ENCODE data around the gene DAW1. TPM values are rescaled to one million over a fixed set of nuclear protein-coding genes. Genes with fewer than 3 reads are reported as not detected.

The DAW1 gene
- total and polyA plus RNA-seq, 2 of the 13 experiments (the other 11 are each of a cell fraction or from before 2014, with no cell fraction given), result not detected

GRCh38 chr2:227884511-227884947 lies 13.1 kb downstream of the DAW1 start (continued):
- TF ChIP-seq BCL3 (CRISPR knock-in tag; IDR thresholded peaks at IDR 0.05), result 0 out of 2 replicates have a peak, but pooled peaks have one; percentile 44
- TF ChIP-seq SALL2 (CRISPR knock-in tag; IDR thresholded peaks at IDR 0.05), result 0 out of 2 replicates have a peak, but pooled peaks have one; percentile 36
- TF ChIP-seq ZNF441 (CRISPR knock-in tag; IDR thresholded peaks at IDR 0.05; ENCODE audit: borderline replicate concordance), result 0 out of 2 replicates have a peak, but pooled peaks have one; percentile 56
- TF ChIP-seq ZNF580 (CRISPR knock-in tag; IDR thresholded peaks at IDR 0.05; ENCODE audit: borderline replicate concordance, low read depth), result peak; percentile 31; the same call in 1 of the 2 replicates
- TF ChIP-seq HOXA3 (CRISPR knock-in tag; IDR thresholded peaks at IDR 0.05), result peak; percentile 37; the same call in 1 of the 2 replicates
- peak; percentile 56; the same call in 1 of the 2 replicates for TF ChIP-seq HMG20A (CRISPR knock-in tag; IDR thresholded peaks at IDR 0.05; ENCODE audit: borderline replicate concordance)
- TF ChIP-seq ZNF275 (CRISPR knock-in tag; IDR thresholded peaks at IDR 0.05; ENCODE audit: borderline replicate concordance), result no peak
- 0 out of 2 replicates have a peak, but pooled peaks have one; percentile 42 for TF ChIP-seq ZFY (CRISPR knock-in tag; IDR thresholded peaks at IDR 0.05)
- TF ChIP-seq ZFP82 (CRISPR knock-in tag; IDR thresholded peaks at IDR 0.05; ENCODE audit: borderline replicate concordance), result no peak
- TF ChIP-seq ZNF619 (CRISPR knock-in tag; IDR thresholded peaks at IDR 0.05), result peak; percentile 75; the same call in 1 of the 2 replicates
- TF ChIP-seq ZBTB4 (CRISPR knock-in tag; IDR thresholded peaks at IDR 0.05; ENCODE audit: borderline replicate concordance), result 0 out of 2 replicates have a peak, but pooled peaks have one; percentile 28
- no peak for TF ChIP-seq HNRNPH1 (optimal IDR thresholded peaks at IDR 0.05; ENCODE audit: low read depth, low read length)
- peak; percentile 49; the same call in 1 of the 2 replicates for TF ChIP-seq RXRB (CRISPR knock-in tag; IDR thresholded peaks at IDR 0.05; ENCODE audit: borderline replicate concordance)
- TF ChIP-seq SOX13 (IDR thresholded peaks at IDR 0.05), result no peak
- TF ChIP-seq SOX13 (CRISPR knock-in tag; conservative IDR thresholded peaks at IDR 0.05 in 1 of 2, IDR thresholded peaks at IDR 0.05 in 1 of 2), result peak in 1 of 2 experiments; percentile 46; a peak in 1 of 4 replicates
- TF ChIP-seq ELF1 (CRISPR knock-in tag; IDR thresholded peaks at IDR 0.05), result peak; percentile 76
- TF ChIP-seq KDM2A (CRISPR knock-in tag; IDR thresholded peaks at IDR 0.05; ENCODE audit: borderline replicate concordance, low read depth), result peak; percentile 76
- 0 out of 2 replicates have a peak, but pooled peaks have one; percentile 65 for TF ChIP-seq ZNF616 (CRISPR knock-in tag; IDR thresholded peaks at IDR 0.05; ENCODE audit: low read depth)
- peak; percentile 72 for TF ChIP-seq ZMYM3 (CRISPR knock-in tag; IDR thresholded peaks at IDR 0.05)
- TF ChIP-seq KLF16 (CRISPR knock-in tag; IDR thresholded peaks at IDR 0.05), result 0 out of 4 replicates have a peak, but pooled peaks of 1 of the 2 experiments have one; percentile 26
- TF ChIP-seq JUND (CRISPR knock-in tag; IDR thresholded peaks at IDR 0.05), result no peak
- TF ChIP-seq PHF8 (CRISPR knock-in tag; IDR thresholded peaks at IDR 0.05), result no peak
- no peak for TF ChIP-seq TMF1 (CRISPR knock-in tag; IDR thresholded peaks at IDR 0.05; ENCODE audit: low read depth)
- TF ChIP-seq SPEN (CRISPR knock-in tag; IDR thresholded peaks at IDR 0.05; ENCODE audit: low read depth), result 0 out of 2 replicates have a peak, but pooled peaks have one; percentile 27
- peak; percentile 41; the same call in 1 of the 2 replicates for TF ChIP-seq YEATS2 (CRISPR knock-in tag; IDR thresholded peaks at IDR 0.05; ENCODE audit: borderline replicate concordance)

Measured in HepG2 (cell line).